Dendritic cell treated with granulocyte-macrophage colony-stimulating factor and Interleukin-4, amounts not matched to agents 40 ng/mL and 50 ng/mL, for 4 days (primary cell): ENCODE measurements around the gene RHCE.
"Not testable (repeated sequence)": the region's sequence is repeated elsewhere in the genome, so short reads cannot be mapped to it uniquely, and the experiment has no call there.

ENCODE experiments used
- H3K27ac Mint-ChIP-seq: one replicate; pipeline ENCODE4 v1.8.0; 2022; ENCODE audit warnings: mild to moderate bottlenecking, mixed read lengths
- H3K27me3 Mint-ChIP-seq: one replicate; pipeline ENCODE4 v1.8.0; 2022; ENCODE audit warnings: mild to moderate bottlenecking, mixed read lengths
- H3K36me3 Mint-ChIP-seq: one replicate; pipeline ENCODE4 v1.8.0; 2022; ENCODE audit warnings: low read depth, mixed read lengths
- H3K4me1 Mint-ChIP-seq: one replicate; pipeline ENCODE4 v1.8.0; 2022; ENCODE audit warnings: low read depth, mixed read lengths
- H3K4me3 Mint-ChIP-seq: one replicate; pipeline ENCODE4 v1.8.0; 2022; ENCODE audit warnings: mild to moderate bottlenecking, moderate library complexity, mixed read lengths
- H3K9me3 Mint-ChIP-seq: one replicate; pipeline ENCODE4 v1.8.0; 2022; ENCODE audit warnings: mixed read lengths
- intact Hi-C: fragments of 100-400 bp; cut with micrococcal nuclease; formaldehyde crosslinking; loops from one replicate; pipeline ENCODE4 v1.15.0; 2022

Gene RHCE

GRCh38 chr1:25428475-25429166 lies 8.0 kb upstream of the RHCE start:
- H3K9me3 Mint-ChIP-seq, result no peaks in the 10 kb centered on the region
- no peaks in the 10 kb centered on the region for H3K36me3 Mint-ChIP-seq
- peaks cover 4% of the 10 kb centered on the region for H3K27me3 Mint-ChIP-seq
- H3K4me1 Mint-ChIP-seq, result peaks cover 13% of the 10 kb centered on the region
- no peak overlapping the region for H3K27ac Mint-ChIP-seq
- no peak overlapping the region for H3K4me3 Mint-ChIP-seq
- intact Hi-C loops, result no loop called here

GRCh38 chr1:25427696-25428095 lies 7.1 kb upstream of the RHCE start:
- peaks cover 8% of the 10 kb centered on the region for H3K4me1 Mint-ChIP-seq
- H3K4me3 Mint-ChIP-seq, result no peak overlapping the region
- H3K9me3 Mint-ChIP-seq, result no peaks in the 10 kb centered on the region
- intact Hi-C loops, result no loop called here
- H3K36me3 Mint-ChIP-seq, result no peaks in the 10 kb centered on the region
- H3K27ac Mint-ChIP-seq, result peak overlapping the region; percentile 5
- H3K27me3 Mint-ChIP-seq, result peaks cover 4% of the 10 kb centered on the region

GRCh38 chr1:25425098-25426085 lies 4.8 kb upstream of the RHCE start:
- intact Hi-C loops, result no loop called here
- Mint-ChIP-seq H3K9me3 (no peaks in the 10 kb centered on the region), H3K4me1 (peaks cover 6% of the 10 kb centered on the region), H3K4me3 (no peak overlapping the region), H3K27me3 (peaks cover 5% of the 10 kb centered on the region), H3K27ac (no peak overlapping the region), H3K36me3 (no peaks in the 10 kb centered on the region)

GRCh38 chr1:25423206-25423605 lies 2.6 kb upstream of the RHCE start:
- intact Hi-C loops, H3K9me3 Mint-ChIP-seq, H3K36me3 Mint-ChIP-seq, H3K27me3 Mint-ChIP-seq, H3K27ac Mint-ChIP-seq, H3K4me3 Mint-ChIP-seq, H3K4me1 Mint-ChIP-seq: not testable (repeated sequence)

- H3K36me3 Mint-ChIP-seq, H3K4me1 Mint-ChIP-seq, H3K4me3 Mint-ChIP-seq: not testable (repeated sequence)
These were observed 1.3 kb downstream of the RHCE start for GRCh38 chr1:25419339-25419738.

GRCh38 chr1:25417280-25417679 lies 3.3 kb downstream of the RHCE start:
- H3K9me3 Mint-ChIP-seq, H3K4me1 Mint-ChIP-seq, H3K4me3 Mint-ChIP-seq, intact Hi-C loops, H3K27ac Mint-ChIP-seq, H3K27me3 Mint-ChIP-seq, H3K36me3 Mint-ChIP-seq: not testable (repeated sequence)

More at GRCh38 chr1:25419339-25419738, 1.3 kb downstream of the RHCE start:
- H3K9me3 Mint-ChIP-seq, H3K27me3 Mint-ChIP-seq, H3K27ac Mint-ChIP-seq, intact Hi-C loops: not testable (repeated sequence)

- H3K36me3 Mint-ChIP-seq, H3K27ac Mint-ChIP-seq, intact Hi-C loops, H3K9me3 Mint-ChIP-seq, H3K27me3 Mint-ChIP-seq, H3K4me1 Mint-ChIP-seq, H3K4me3 Mint-ChIP-seq: not testable (repeated sequence)
These were observed 6.0 kb downstream of the RHCE start for GRCh38 chr1:25414578-25414977.

- intact Hi-C loops, H3K4me1 Mint-ChIP-seq, H3K4me3 Mint-ChIP-seq, H3K9me3 Mint-ChIP-seq, H3K36me3 Mint-ChIP-seq, H3K27ac Mint-ChIP-seq, H3K27me3 Mint-ChIP-seq: not testable (repeated sequence)
These were observed 6.5 kb downstream of the RHCE start for GRCh38 chr1:25414157-25414556.

- H3K9me3 Mint-ChIP-seq, H3K27ac Mint-ChIP-seq, H3K27me3 Mint-ChIP-seq, H3K4me3 Mint-ChIP-seq, intact Hi-C loops, H3K36me3 Mint-ChIP-seq, H3K4me1 Mint-ChIP-seq: not testable (repeated sequence)
These were observed 7.6 kb downstream of the RHCE start for GRCh38 chr1:25412872-25413623.

GRCh38 chr1:25409641-25410427 lies 10.8 kb downstream of the RHCE start:
- H3K4me3 Mint-ChIP-seq, result not testable (repeated sequence)

GRCh38 chr1:25405731-25406305 lies 14.8 kb downstream of the RHCE start:
- H3K27ac Mint-ChIP-seq, H3K36me3 Mint-ChIP-seq, H3K4me3 Mint-ChIP-seq, H3K27me3 Mint-ChIP-seq, H3K9me3 Mint-ChIP-seq, H3K4me1 Mint-ChIP-seq: not testable (repeated sequence)
- intact Hi-C loops, result loop anchor here (10.0 kb wide), 1 partner anchor 79 kb away; no protein-coding TSS in a partner anchor

More at GRCh38 chr1:25409641-25410427, 10.8 kb downstream of the RHCE start:
- H3K27me3 Mint-ChIP-seq, H3K9me3 Mint-ChIP-seq, H3K36me3 Mint-ChIP-seq, H3K27ac Mint-ChIP-seq, H3K4me1 Mint-ChIP-seq: not testable (repeated sequence)
- intact Hi-C loops, result loop anchor here (10.0 kb wide), 1 partner anchor 75 kb away; no protein-coding TSS in a partner anchor

GRCh38 chr1:25402947-25403803 lies 17.4 kb downstream of the RHCE start:
- not testable (repeated sequence) for H3K27ac Mint-ChIP-seq, H3K36me3 Mint-ChIP-seq

More at GRCh38 chr1:25402947-25403803, 17.4 kb downstream of the RHCE start:
- not testable (repeated sequence) for H3K4me1 Mint-ChIP-seq, H3K4me3 Mint-ChIP-seq, H3K9me3 Mint-ChIP-seq, H3K27me3 Mint-ChIP-seq
- intact Hi-C loops, result loop anchor here (5.0 to 10.0 kb wide), 2 partner anchors 82 to 119 kb away; no protein-coding TSS in a partner anchor
